A549 treated with AZD9567 at 1 μM for 4 hours (cell line): ENCODE data around the gene PTPN5. TPM values are rescaled to one million over a fixed set of nuclear protein-coding genes. Genes with fewer than 3 reads are reported as not detected.

Experiments used
- total RNA-seq: library from RNA; stranded (reverse); fragments of 200-300 nt; extraction: Qiagen RNA extraction; gene quantifications from 5 replicates; pipeline ENCODE4 v1.2.3, GENCODE V29; 2022; ENCODE audit not compliant: insufficient read depth

PTPN5 gene
- not detected in 5 replicates for total RNA-seq

DNA sequence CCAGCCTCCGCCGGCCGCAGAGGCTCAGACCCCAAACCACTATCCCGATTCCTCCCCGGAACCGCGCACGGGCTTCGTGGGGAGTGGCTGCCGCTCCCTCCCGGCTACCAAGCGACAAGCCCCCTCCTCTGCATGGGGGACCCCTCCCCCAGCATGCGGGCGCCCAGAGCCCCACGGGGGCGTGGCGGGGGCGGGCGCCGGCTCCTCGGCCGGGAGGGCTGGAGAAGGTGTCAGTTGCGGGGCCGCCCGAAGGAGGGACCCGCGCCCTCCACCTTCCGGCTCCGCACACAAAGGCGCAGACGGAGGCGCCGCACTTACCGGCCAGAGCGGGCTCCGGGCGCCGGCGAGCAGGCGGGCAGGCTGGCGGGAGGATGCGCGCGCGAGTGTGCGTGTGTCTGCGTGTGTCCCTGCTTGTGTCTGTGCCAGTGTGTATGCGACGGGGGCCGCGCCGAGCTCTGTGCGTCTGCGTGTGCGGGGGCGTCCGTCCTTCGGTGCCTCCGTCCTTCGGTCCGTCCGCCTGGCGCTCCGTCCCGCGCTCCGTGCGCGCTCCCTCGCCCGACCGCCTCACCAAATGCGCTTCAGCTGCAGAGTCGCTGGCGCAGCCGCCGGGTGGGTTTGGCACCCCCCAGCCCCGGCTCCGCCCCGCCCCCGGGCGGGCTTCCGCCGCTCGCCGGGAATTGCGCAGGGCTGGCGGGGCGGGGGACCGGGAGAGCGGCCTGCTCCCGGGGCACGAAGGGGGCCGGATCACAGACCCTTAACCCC lies at the start of gene PTPN5:
Gene PTPN5 (minus strand): TSS at position 592 of the 762 bp plus-strand sequence. CDS start 19,840 bp downstream, outside the sequence.

GRCh38 chr11:18726040-18726439 lies 65.6 kb downstream of the PTPN5 start, which contains the start of gene IGSF22:
IGSF22 (minus strand) TSS chr11:18726188; CDS start chr11:18724236, 1,952 bp downstream.

GRCh38 chr11:18698341-18699268 lies 93.0 kb downstream of the PTPN5 start, which contains the start of gene TMEM86A:
TMEM86A (plus strand) TSS chr11:18698779; CDS start chr11:18698887, 108 bp downstream.

Other genes starting within 250 kb of the PTPN5 start
- 18.3 to 22.1 TPM (median 21.0 TPM) in 5 replicates for gene UEVLD, start 203.1 kb downstream of the PTPN5 start, total RNA-seq
- gene MISFA, start 192.0 kb downstream of the PTPN5 start, total RNA-seq, result 1.8 to 2.6 TPM (median 2.1 TPM) in 4 of 5 replicates, not detected in the other
- 15.7 to 20.7 TPM (median 18.0 TPM) in 5 replicates for gene SPTY2D1, start 157.5 kb downstream of the PTPN5 start, total RNA-seq
- 0.25 to 0.42 TPM (median 0.32 TPM) in 4 of 5 replicates, not detected in the other for gene TMEM86A, start 93.0 kb downstream of the PTPN5 start, total RNA-seq
- gene IGSF22, start 65.6 kb downstream of the PTPN5 start, total RNA-seq, result not detected in 5 replicates
- not detected in 5 replicates for gene MRGPRX1, start 147.6 kb upstream of the PTPN5 start, total RNA-seq